Lower leg skin (tissue), 4 donors: Measurements from ENCODE around the gene CAMK1G. TPM values are rescaled to one million over a fixed set of nuclear protein-coding genes. Genes with fewer than 3 reads are reported as not detected.

Experiments used
- DNase-seq, 2 donors: peaks; one replicate each; pipeline ENCODE4 v3.0.0-alpha.2; 2019; ENCODE audit warnings: low spot score in 2 of 2
- H3K4me3 ChIP-seq: fragments of 200-600 bp; sonication (generic); 2 replicates; pipeline ENCODE4 v1.5.1; 2017; ENCODE audit warnings: mild to moderate bottlenecking, low read depth; ENCODE audit not compliant: poor library complexity, severe bottlenecking
- CTCF ChIP-seq, 3 donors: fragments of 450-650 bp; IDR thresholded peaks; one replicate each; pipeline ENCODE4 v1.5.1; 2016; ENCODE audit warnings: antibody characterized with exemption in 3 of 3, mild to moderate bottlenecking in 3 of 3, moderate library complexity in 2 of 3
- POLR2A ChIP-seq, 2 donors: fragments of 450-650 bp; IDR thresholded peaks; one replicate each; pipeline ENCODE4 v1.6.1; 2016 to 2017; ENCODE audit warnings: antibody characterized with exemption in 2 of 2, mild to moderate bottlenecking in 1 of 2, moderate library complexity in 1 of 2
- WGBS, 2 donors: methylation state at CpG; one replicate each; pipeline ENCODE4 v1.1.5; 2018; 5-methylcytosine and 5-hydroxymethylcytosine counted together
- intact Hi-C: fragments of 100-400 bp; cut with DNase I; formaldehyde crosslinking; loops from one replicate; pipeline ENCODE4 v1.15.0; 2023; ENCODE audit warnings: low total_unique reads
- total RNA-seq, 4 donors: library from RNA; depleted of rRNA; stranded (reverse); fragments of >200 nt; gene quantifications; one replicate each; pipeline ENCODE4 v1.1.0, GENCODE V29; 2016

CAMK1G gene
- total RNA-seq, 4 donors from 2014 or later = 1.8 TPM; not detected in 3

GRCh38 chr1:209627027-209627731 is 43.7 kb downstream of the CAMK1G start:
- H3K4me3 ChIP-seq = no peak overlapping the region
- TF ChIP-seq CTCF (IDR thresholded peaks at IDR 0.05) = no peak
- no peak for TF ChIP-seq POLR2A (IDR thresholded peaks at IDR 0.05)
- WGBS, 2 donors = 56 to 57% methylated on average over 15 to 16 of the region's 16 CpGs
- intact Hi-C loops = loop anchor here (10.0 kb wide), 1 partner anchor 68 kb away; no protein-coding TSS in a partner anchor
- DNase-seq = no peak

GRCh38 chr1:209627732-209628196 is 44.2 kb downstream of the CAMK1G start:
- intact Hi-C loops = loop anchor here (10.0 kb wide), 1 partner anchor 67 kb away; no protein-coding TSS in a partner anchor
- TF ChIP-seq CTCF (IDR thresholded peaks at IDR 0.05) (peak in 1 of 3 donors; percentile 68), POLR2A (IDR thresholded peaks at IDR 0.05) (no peak)
- peak; percentile 55 to 94 for DNase-seq
- WGBS, 2 donors = 40 to 49% methylated on average over 16 of the region's 16 CpGs
- H3K4me3 ChIP-seq = no peak overlapping the region

GRCh38 chr1:209628618-209629299 is 45.2 kb downstream of the CAMK1G start:
- WGBS, 2 donors = 82 to 91% methylated on average over 7 of the region's 7 CpGs
- DNase-seq = no peak
- H3K4me3 ChIP-seq = no peak overlapping the region
- intact Hi-C loops = loop anchor here (10.0 kb wide), 1 partner anchor 66 kb away; no protein-coding TSS in a partner anchor
- TF ChIP-seq CTCF (IDR thresholded peaks at IDR 0.05) (no peak), POLR2A (IDR thresholded peaks at IDR 0.05) (no peak)

- 90 to 91% methylated on average over 11 of the region's 11 CpGs for WGBS, 2 donors
- no peak for TF ChIP-seq CTCF (IDR thresholded peaks at IDR 0.05)
- no peak for TF ChIP-seq POLR2A (IDR thresholded peaks at IDR 0.05)
Observed at GRCh38 chr1:209629621-209630382, 46.3 kb downstream of the CAMK1G start.

GRCh38 chr1:209630383-209631225 is 47.1 kb downstream of the CAMK1G start:
- WGBS, 2 donors = 72 to 73% methylated on average over 11 to 17 of the region's 17 CpGs
- DNase-seq = no peak
- no peak overlapping the region for H3K4me3 ChIP-seq
- TF ChIP-seq POLR2A (IDR thresholded peaks at IDR 0.05) (no peak), CTCF (IDR thresholded peaks at IDR 0.05) (no peak)
- intact Hi-C loops = no loop called here

More at GRCh38 chr1:209629621-209630382, 46.3 kb downstream of the CAMK1G start:
- intact Hi-C loops = loop anchor here (10.0 kb wide), 1 partner anchor 65 kb away; no protein-coding TSS in a partner anchor
- H3K4me3 ChIP-seq = no peak overlapping the region
- no peak for DNase-seq
